ENCODE data around the gene LCLAT1.

LCLAT1 gene

DNA sequence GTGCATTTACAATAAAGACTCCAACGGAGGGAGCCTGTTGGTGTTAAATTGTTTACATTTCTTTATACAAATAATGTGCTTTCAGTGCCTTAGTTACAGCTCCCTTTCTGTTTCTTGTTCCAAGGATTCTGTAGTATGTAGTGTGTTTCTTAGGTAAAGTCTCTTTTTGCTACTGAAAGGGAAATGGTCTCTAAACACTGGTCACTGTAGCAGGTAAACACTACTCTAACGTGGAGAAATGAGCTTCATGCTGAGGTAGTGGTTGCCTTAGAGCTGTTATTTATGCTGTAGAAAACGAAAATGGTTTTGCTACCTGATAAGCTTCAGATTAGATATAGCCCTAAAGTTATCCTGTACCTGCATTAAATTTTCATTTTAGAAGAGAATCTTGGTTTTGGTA is 196.6 kb downstream of the LCLAT1 start:
- no peak for FAIRE-seq
- no peak for DNase-seq (ENCODE audit: insufficient read length)
- no peak for TF ChIP-seq POLR2AphosphoS5 (IDR thresholded peaks at IDR 0.05; ENCODE audit: low read depth, low read length)
- TF ChIP-seq POLR2A (IDR thresholded peaks at IDR 0.05; ENCODE audit: low read depth, low read length): no peak
- TF ChIP-seq TAF1 (IDR thresholded peaks at IDR 0.05; ENCODE audit: borderline replicate concordance, low read depth, low read length): no peak

DNA sequence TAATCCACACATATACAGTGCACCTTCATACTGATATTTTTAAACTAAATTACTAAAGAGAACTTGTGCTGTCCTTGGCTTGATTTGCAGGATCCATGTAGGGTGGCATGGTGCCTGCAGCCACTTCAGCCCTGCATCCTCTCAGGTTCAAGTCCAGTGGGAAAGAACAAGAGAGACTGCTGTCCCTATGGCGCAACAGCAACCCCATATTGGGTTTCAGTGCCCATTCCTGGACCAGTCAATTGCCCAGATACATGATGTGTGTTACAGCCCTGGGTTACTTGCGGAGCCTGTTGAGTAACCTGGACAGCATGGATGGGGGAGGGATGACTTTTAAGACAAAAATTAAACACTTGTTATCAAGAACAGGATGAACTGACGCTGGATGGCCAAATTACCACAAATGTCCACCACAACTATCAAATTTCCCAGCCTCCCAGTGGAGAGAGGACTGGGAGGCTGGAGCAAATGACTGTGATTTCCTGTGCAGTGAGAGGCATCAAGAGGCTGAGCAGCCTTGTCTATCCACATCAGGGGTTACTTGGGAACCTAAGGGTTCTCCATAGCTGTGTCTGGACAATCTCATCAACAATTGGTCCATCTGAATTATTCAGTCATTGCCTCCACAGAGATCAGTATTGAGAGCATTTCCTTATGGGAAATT is 198.2 kb downstream of the LCLAT1 start:
- FAIRE-seq (no peak), DNase-seq (ENCODE audit: insufficient read length) (no peak)
- no peak for TF ChIP-seq TAF1 (IDR thresholded peaks at IDR 0.05; ENCODE audit: borderline replicate concordance, low read depth, low read length)
- no peak for TF ChIP-seq POLR2A (IDR thresholded peaks at IDR 0.05; ENCODE audit: low read depth, low read length)
- TF ChIP-seq POLR2AphosphoS5 (IDR thresholded peaks at IDR 0.05; ENCODE audit: low read depth, low read length): no peak

DNA sequence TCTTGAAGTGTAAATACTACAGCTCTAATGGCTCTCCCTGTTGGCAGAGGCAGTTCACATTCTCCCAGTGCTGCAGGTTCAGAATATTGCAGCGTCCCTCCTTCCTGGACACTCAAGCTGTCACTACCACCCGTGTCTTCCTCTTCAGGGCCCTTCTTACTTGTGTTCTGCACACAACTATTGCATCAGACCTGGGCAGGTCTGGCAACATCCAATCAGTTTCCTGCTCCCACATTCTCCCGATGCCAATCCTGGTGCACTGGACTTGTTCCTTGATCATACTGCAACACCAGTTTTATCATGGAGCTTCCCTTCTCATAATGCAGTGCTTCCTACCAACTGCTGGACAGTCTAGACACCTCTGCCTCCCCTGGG is 198.7 kb downstream of the LCLAT1 start:
- FAIRE-seq (no peak), DNase-seq (ENCODE audit: insufficient read length) (no peak)
- TF ChIP-seq POLR2A (IDR thresholded peaks at IDR 0.05; ENCODE audit: low read depth, low read length) (no peak), TAF1 (IDR thresholded peaks at IDR 0.05; ENCODE audit: borderline replicate concordance, low read depth, low read length) (no peak), POLR2AphosphoS5 (IDR thresholded peaks at IDR 0.05; ENCODE audit: low read depth, low read length) (no peak)

DNA sequence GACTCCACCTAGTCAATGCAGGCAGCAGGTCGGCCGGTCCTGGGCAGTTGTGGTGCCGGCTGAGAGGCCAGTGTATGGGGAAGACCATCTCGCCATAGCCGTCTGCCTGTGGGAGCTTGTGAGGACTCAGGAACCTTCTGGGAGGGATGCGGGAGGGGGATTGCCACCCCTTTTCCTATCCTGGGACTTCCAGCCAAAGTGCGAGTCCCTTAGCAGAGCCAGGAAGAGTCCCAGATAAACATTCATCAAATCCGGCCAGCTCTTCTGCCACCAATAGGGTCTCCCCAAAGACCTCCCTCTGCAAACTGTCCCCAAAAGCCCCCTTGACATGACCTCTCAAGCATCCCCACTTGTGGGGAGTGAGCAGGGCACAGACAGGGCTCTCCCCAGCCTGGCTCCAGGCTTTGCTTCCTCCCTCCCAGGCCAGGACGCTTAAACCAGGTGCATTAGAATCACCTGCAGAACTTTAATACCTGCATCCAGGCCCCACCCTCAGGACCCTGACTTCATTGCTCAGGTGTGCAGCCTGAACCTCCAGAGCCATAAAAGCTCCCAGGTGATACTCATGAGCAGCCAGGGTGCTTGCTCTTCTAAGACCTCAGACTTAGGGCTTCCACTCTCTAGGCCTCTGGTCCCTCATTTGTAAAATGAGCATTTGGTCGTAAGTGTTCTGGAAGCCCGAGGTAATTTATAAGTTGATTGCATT is 200.9 kb downstream of the LCLAT1 start:
- DNase-seq (ENCODE audit: insufficient read length) (no peak), FAIRE-seq (no peak)
- TF ChIP-seq POLR2A (IDR thresholded peaks at IDR 0.05; ENCODE audit: low read depth, low read length) (no peak), TAF1 (IDR thresholded peaks at IDR 0.05; ENCODE audit: borderline replicate concordance, low read depth, low read length) (no peak), POLR2AphosphoS5 (IDR thresholded peaks at IDR 0.05; ENCODE audit: low read depth, low read length) (no peak)

DNA sequence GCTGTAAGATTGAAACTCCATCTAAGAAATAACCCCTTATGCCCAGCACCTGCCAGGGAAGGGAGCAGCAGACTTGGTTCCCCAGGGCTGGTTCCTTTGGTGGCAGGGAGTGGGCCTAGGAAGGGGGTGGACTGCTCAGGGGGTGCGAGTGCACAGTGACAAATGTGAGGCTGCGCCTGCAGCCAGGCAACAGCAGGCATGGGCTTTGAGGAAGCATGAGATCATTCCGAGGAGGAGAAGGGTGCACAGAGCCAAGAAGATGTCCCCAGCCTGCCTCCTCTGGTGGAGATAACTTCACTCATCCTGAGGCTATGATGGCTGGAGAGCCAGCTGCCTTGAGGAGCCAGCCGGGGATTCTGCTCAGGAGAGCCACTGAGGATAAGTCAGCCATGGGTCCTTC is 202.2 kb downstream of the LCLAT1 start:
- no peak for DNase-seq (ENCODE audit: insufficient read length)
- no peak for FAIRE-seq
- no peak for TF ChIP-seq POLR2AphosphoS5 (IDR thresholded peaks at IDR 0.05; ENCODE audit: low read depth, low read length)
- no peak for TF ChIP-seq TAF1 (IDR thresholded peaks at IDR 0.05; ENCODE audit: borderline replicate concordance, low read depth, low read length)
- TF ChIP-seq POLR2A (IDR thresholded peaks at IDR 0.05; ENCODE audit: low read depth, low read length): no peak

DNA sequence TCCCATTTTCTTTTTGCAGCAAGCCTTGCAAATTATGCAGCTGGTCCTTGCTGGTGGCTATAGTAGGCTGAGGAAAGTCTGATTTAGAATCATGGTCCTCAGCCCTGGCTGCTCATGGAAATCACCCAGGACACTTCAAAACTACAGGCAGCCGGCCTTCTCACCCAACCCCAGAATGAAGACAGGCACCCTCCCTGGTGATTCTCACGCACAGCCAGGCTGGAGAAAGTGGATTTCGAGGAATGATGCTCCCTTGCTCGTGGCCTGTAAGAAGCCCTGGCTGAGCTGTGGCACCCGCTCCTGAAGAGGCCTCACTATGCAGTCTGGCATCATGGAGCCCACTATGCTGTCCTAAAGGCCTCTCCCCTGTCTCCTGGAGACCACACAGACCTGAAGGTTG is 202.8 kb downstream of the LCLAT1 start:
- DNase-seq (ENCODE audit: insufficient read length) (no peak), FAIRE-seq (no peak)
- TF ChIP-seq TAF1 (IDR thresholded peaks at IDR 0.05; ENCODE audit: borderline replicate concordance, low read depth, low read length): no peak
- TF ChIP-seq POLR2AphosphoS5 (IDR thresholded peaks at IDR 0.05; ENCODE audit: low read depth, low read length): no peak
- no peak for TF ChIP-seq POLR2A (IDR thresholded peaks at IDR 0.05; ENCODE audit: low read depth, low read length)

DNA sequence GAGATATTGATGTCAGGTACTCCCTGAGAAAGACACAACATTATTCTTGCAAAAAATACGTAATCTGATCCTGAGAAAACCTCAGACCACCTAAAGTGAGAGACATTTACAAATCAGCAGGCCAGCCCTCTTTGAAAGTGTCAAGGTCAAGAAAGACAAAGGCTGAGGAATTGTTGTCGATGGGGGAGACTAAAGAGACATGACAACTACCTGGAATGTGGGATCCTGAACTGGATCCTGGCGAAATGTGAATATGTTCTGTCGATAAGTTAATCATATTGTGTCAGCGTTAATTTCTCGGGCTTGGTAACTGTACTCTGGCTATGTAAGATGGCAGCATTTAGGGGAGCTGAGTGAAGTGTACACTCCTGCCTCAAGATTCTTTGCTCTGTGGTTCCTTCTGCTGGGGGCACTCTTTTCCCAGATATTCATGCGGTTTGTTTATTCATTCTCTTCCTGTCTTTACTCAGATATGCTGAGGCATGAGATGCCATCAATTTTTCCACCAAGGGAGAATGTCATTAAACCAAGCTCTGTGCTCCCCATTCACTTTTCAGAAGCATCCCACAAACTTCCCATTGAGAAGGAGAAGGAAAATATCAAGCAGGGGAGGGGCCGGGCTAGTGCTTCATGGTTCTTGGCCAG is 205.3 kb downstream of the LCLAT1 start:
- TF ChIP-seq POLR2A (IDR thresholded peaks at IDR 0.05; ENCODE audit: low read depth, low read length) (no peak), POLR2AphosphoS5 (IDR thresholded peaks at IDR 0.05; ENCODE audit: low read depth, low read length) (no peak), TAF1 (IDR thresholded peaks at IDR 0.05; ENCODE audit: borderline replicate concordance, low read depth, low read length) (no peak)

DNA sequence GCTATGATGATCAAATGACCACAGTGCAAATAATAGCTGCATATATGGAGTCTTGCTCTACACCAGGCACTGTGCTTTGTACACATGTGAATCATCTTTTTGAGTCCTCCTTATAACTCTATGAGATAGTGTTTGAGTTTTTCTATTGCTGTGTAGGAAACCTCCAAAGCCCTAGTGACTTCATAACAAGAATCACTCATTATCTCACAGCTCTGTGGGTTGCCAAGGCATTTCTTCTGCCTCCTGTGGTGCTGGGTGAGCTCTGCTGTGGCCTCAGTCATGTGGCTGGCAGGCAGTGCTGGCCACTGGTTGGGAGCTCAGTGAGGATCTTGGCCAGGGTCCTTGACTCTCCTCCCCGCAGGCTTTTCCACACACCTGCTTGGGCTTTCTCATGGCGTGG is 206.8 kb downstream of the LCLAT1 start:
- DNase-seq (ENCODE audit: insufficient read length) (no peak), FAIRE-seq (no peak)
- TF ChIP-seq POLR2A (IDR thresholded peaks at IDR 0.05; ENCODE audit: low read depth, low read length) (no peak), POLR2AphosphoS5 (IDR thresholded peaks at IDR 0.05; ENCODE audit: low read depth, low read length) (no peak), TAF1 (IDR thresholded peaks at IDR 0.05; ENCODE audit: borderline replicate concordance, low read depth, low read length) (no peak)

More for the DNA sequence above, 205.3 kb downstream of the LCLAT1 start:
- DNase-seq (ENCODE audit: insufficient read length) (no peak), FAIRE-seq (no peak)

DNA sequence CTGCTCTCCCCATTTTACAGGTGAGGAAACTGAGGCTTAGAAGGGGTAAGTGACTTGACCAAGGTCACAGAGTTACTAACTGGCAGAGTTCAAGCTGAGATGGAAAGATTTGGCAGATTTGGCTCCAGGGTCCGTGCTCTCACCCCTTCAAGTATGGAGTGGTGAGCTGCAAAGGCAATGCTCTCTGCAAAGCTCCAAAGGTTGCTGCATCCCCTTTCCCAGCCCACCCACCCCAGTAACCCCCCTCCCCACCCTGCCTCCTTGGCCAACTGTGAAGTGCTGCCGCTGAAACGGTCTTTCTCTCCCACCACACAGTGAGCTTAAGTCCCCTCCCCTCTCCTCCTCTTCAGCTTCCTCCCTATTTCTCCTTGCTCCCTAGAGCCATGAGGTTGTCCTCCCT is 207.4 kb downstream of the LCLAT1 start:
- FAIRE-seq (no peak), DNase-seq (ENCODE audit: insufficient read length) (no peak)
- TF ChIP-seq TAF1 (IDR thresholded peaks at IDR 0.05; ENCODE audit: borderline replicate concordance, low read depth, low read length) (no peak), POLR2AphosphoS5 (IDR thresholded peaks at IDR 0.05; ENCODE audit: low read depth, low read length) (no peak), POLR2A (IDR thresholded peaks at IDR 0.05; ENCODE audit: low read depth, low read length) (no peak)

DNA sequence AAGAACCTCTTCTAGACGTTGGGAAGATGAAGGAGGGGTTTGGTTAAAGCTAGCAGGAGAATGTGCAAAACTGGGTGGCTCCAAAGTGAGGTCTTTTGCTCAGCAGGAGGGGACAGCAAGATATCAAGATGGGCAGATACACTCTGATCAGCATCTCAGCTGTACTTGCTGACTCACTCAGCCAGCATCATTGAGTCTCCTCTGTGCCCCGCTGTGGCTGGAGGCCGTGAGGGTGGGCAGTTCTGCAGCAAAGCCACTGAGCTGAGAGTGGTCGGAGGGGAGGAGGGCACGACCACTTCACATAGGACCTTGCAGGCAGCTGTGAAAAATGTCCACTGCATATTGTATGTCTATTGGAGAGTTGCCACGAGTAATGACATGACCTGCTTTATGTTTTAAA is 208.2 kb downstream of the LCLAT1 start:
- no peak for DNase-seq (ENCODE audit: insufficient read length)
- FAIRE-seq: no peak

DNA sequence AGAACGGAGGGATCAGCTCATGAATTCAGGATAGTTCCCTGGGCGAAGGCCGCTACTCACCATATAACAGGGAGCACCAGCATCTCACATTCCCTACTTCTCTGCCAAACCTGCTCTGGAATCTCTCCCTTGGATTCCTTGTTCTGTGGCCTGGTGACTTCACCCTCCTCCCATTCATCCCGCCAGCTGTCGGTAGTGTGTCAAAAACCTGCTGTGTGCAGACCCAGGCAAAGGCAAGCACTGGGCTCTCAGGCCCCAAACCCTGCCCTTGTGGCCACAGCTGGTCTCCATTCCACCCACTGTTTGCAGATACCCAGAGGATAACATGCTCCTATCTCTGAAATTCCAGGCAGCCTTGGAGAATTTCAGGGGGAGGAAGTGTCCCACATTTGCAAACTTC is 208.6 kb downstream of the LCLAT1 start:
- no peak for DNase-seq (ENCODE audit: insufficient read length)
- TF ChIP-seq TAF1 (IDR thresholded peaks at IDR 0.05; ENCODE audit: borderline replicate concordance, low read depth, low read length) (no peak), POLR2A (IDR thresholded peaks at IDR 0.05; ENCODE audit: low read depth, low read length) (no peak)
- FAIRE-seq: no peak

More for the DNA sequence above, 208.2 kb downstream of the LCLAT1 start:
- TF ChIP-seq POLR2A (IDR thresholded peaks at IDR 0.05; ENCODE audit: low read depth, low read length): no peak
- TF ChIP-seq TAF1 (IDR thresholded peaks at IDR 0.05; ENCODE audit: borderline replicate concordance, low read depth, low read length): no peak
- TF ChIP-seq POLR2AphosphoS5 (IDR thresholded peaks at IDR 0.05; ENCODE audit: low read depth, low read length): no peak

DNA sequence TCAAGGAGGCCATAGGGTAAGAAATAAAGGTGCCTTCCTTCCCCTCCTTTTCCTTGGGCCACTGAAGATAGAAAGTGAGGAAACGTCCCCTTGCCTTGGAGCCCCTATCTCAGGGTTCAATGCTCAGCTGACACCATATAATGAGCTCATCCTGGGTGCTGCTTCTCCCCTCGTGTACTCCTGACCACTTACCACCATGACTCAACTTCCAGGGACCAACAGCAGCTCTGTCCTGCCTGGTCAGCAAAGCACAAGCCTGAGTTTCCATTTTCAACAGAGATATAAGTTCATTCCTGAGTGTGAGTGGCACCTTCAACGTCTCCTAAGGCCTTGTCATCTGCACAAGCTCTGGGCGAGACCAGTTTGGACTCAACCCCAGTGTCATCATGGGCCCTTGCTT is 209.0 kb downstream of the LCLAT1 start:
- FAIRE-seq (no peak), DNase-seq (ENCODE audit: insufficient read length) (no peak)
- TF ChIP-seq TAF1 (IDR thresholded peaks at IDR 0.05; ENCODE audit: borderline replicate concordance, low read depth, low read length): no peak
- TF ChIP-seq POLR2AphosphoS5 (IDR thresholded peaks at IDR 0.05; ENCODE audit: low read depth, low read length): no peak
- TF ChIP-seq POLR2A (IDR thresholded peaks at IDR 0.05; ENCODE audit: low read depth, low read length): no peak

All from GM12892 (cell line).